ENCODE measurements around the gene UBE2H.

DNA sequence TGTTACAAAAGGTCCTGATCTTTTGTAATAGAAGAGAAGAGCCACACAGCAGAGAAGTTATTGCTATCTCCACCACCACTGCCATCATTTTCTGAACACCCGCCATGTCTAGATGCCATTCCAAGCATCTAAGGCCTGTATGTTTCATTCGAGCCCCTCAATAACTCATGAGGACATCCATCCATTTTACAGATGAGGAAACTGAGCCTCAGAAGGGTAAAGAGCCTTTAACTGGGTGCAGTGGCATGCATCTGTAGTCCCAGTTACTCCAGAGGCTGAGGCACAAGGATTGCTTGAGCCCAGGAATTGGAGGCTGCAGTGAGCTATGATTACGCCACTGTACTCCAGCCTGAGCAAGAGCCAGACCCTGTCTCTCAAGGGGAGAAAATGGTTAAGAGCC lies 39.3 kb downstream of the UBE2H start:
- TF ChIP-seq SUZ12 (IDR thresholded peaks at IDR 0.05; ENCODE audit: extremely low read depth, insufficient read depth, insufficient read length) = no peak
- TF ChIP-seq YY1 (IDR thresholded peaks at IDR 0.05; ENCODE audit: insufficient read depth, insufficient read length) = no peak
- TF ChIP-seq ZNF274 (IDR thresholded peaks at IDR 0.05; ENCODE audit: low read depth, low read length) = no peak

Measured in NT2/D1 (cell line).